HG03139 (cell line): ENCODE measurements around the gene ZFP91.

Experiments used
- ATAC-seq: cut with Tn5 transposase; IDR thresholded peaks from one replicate; pipeline ENCODE4 v1.9.1; 2021; ENCODE audit not compliant: unreplicated experiment

The ZFP91 gene

GRCh38 chr11:58580311-58580710 lies 1.4 kb downstream of the ZFP91 start:
- ATAC-seq: no peak

GRCh38 chr11:58582437-58582836 lies 3.6 kb downstream of the ZFP91 start:
- no peak for ATAC-seq

- no peak for ATAC-seq
These were observed 8.1 kb downstream of the ZFP91 start for GRCh38 chr11:58586998-58587397.

GRCh38 chr11:58591659-58592058 lies 12.8 kb downstream of the ZFP91 start:
- ATAC-seq: no peak

GRCh38 chr11:58592760-58593472 lies 14.1 kb downstream of the ZFP91 start:
- no peak for ATAC-seq

- ATAC-seq: no peak
These were observed 16.0 kb downstream of the ZFP91 start for GRCh38 chr11:58594826-58595225.

GRCh38 chr11:58596621-58597020 lies 17.8 kb downstream of the ZFP91 start:
- no peak for ATAC-seq

GRCh38 chr11:58597486-58598144 lies 18.8 kb downstream of the ZFP91 start:
- ATAC-seq: no peak

GRCh38 chr11:58600510-58600909 lies 21.6 kb downstream of the ZFP91 start:
- no peak for ATAC-seq

GRCh38 chr11:58606930-58607714 lies 28.3 kb downstream of the ZFP91 start:
- ATAC-seq: no peak

- ATAC-seq: no peak
These were observed 29.5 kb downstream of the ZFP91 start for GRCh38 chr11:58608331-58608730.

GRCh38 chr11:58609723-58610122 lies 30.9 kb downstream of the ZFP91 start:
- no peak for ATAC-seq

GRCh38 chr11:58613228-58613627 lies 34.4 kb downstream of the ZFP91 start:
- no peak for ATAC-seq

- no peak for ATAC-seq
These were observed 36.7 kb downstream of the ZFP91 start for GRCh38 chr11:58615559-58615958.

- no peak for ATAC-seq
These were observed 37.7 kb downstream of the ZFP91 start for GRCh38 chr11:58616594-58616993.

GRCh38 chr11:58617976-58618557 lies 39.2 kb downstream of the ZFP91 start:
- no peak for ATAC-seq

- no peak for ATAC-seq
These were observed 42.9 kb downstream of the ZFP91 start for GRCh38 chr11:58621586-58622262.

GRCh38 chr11:58622344-58622743 lies 43.5 kb downstream of the ZFP91 start, which contains the start of gene CNTF:
Gene CNTF, plus strand, starts transcription at chr11:58622665. Its CDS starts 88 bp downstream, at chr11:58622753.
- ATAC-seq: no peak

- ATAC-seq: no peak
These were observed 46.2 kb downstream of the ZFP91 start for GRCh38 chr11:58625086-58625485.

GRCh38 chr11:58625826-58626460 lies 47.1 kb downstream of the ZFP91 start:
- no peak for ATAC-seq
